NT2/D1 (cell line): ENCODE results near the gene BCL2L12.

Experiments
- SUZ12 ChIP-seq: IDR thresholded peaks from 2 replicates; pipeline ENCODE4 v1.6.1; 2011; ENCODE audit not compliant: insufficient read length, insufficient read depth; ENCODE audit errors: extremely low read depth
- YY1 ChIP-seq: IDR thresholded peaks from 2 replicates; pipeline ENCODE4 v1.6.1; 2011; ENCODE audit not compliant: insufficient read length, insufficient read depth
- ZNF274 ChIP-seq: IDR thresholded peaks from 2 replicates; pipeline ENCODE4 v1.6.1; 2011; ENCODE audit warnings: mild to moderate bottlenecking, low read depth, low read length

DNA sequence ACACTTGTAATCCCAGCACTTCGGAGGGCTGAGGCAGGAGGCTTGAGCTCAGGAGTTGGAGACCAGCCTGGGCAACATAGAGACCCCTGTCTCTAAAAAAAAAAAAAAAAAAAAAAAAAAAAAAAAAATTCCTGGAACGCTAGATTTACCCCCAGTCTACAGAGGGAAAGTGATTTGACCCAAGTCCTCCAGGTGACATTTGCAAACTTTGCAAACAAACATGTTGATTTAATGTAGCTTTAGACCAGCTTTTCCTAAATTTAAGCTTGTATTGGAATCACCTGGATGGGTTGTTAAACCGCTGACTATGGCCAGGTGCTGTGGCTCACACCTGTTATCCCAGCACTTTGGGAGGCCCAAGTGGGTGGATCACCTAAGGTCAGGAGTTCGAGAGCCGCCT is 33.6 kb downstream of the BCL2L12 start:
- TF ChIP-seq ZNF274: no peak
- no peak for TF ChIP-seq YY1
- no peak for TF ChIP-seq SUZ12
